ENCODE results near the gene ACAP2. TPM values are rescaled to one million over a fixed set of nuclear protein-coding genes. Genes with fewer than 3 reads are reported as not detected.

ACAP2 gene
- total RNA-seq, 1 donor from 2014 or later, result 20.4 TPM

DNA sequence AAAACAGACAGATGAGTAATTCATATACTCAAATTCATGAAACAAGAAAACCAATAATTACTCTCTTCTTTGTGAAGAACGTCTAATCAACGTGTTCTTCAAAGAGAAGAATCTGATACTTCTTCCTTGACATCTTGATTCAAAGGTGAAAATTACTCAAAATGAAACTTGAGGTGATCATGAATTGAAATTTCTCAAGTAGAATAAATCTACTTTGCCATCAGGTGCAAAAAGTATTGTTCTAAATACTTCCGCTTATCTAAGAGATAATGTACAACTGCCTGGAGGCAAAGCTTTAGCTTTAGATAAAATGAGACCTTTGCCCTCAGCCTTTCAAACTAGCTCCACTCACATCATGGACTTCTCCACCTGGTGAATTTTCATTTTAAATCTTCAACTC is 158.0 kb downstream of the ACAP2 start:
- Histone ChIP-seq H3K27me3 (no peaks in the 10 kb centered on the region), H3K4me1 (no peaks in the 10 kb centered on the region), H3K27ac (no peak overlapping the region), H3K9me3 (no peaks in the 10 kb centered on the region), H3K36me3 (peaks cover 16 to 45% of the 10 kb centered on the region in 2 donors), H3K4me3 (no peak overlapping the region)
- DNase-seq (ENCODE audit: low spot score in 2 of 2), result no peak
- intact Hi-C loops (cut with DNase I), result no loop called here
- TF ChIP-seq CTCF (IDR thresholded peaks at IDR 0.05), result no peak

GRCh38 chr3:195282961-195283360 is 159.9 kb downstream of the ACAP2 start:
- peaks cover 5 to 38% of the 10 kb centered on the region in 2 donors for H3K36me3 ChIP-seq
- intact Hi-C loops (cut with DNase I), result no loop called here
- H3K27me3 ChIP-seq, result no peaks in the 10 kb centered on the region
- DNase-seq (ENCODE audit: low spot score in 2 of 2), result no peak
- no peak overlapping the region for H3K27ac ChIP-seq
- no peaks in the 10 kb centered on the region for H3K9me3 ChIP-seq
- TF ChIP-seq CTCF (IDR thresholded peaks at IDR 0.05), result no peak
- H3K4me1 ChIP-seq, result no peaks in the 10 kb centered on the region
- no peak overlapping the region for H3K4me3 ChIP-seq

- intact Hi-C loops (cut with DNase I), result loop anchor here (5.0 to 10.0 kb wide), 3 partner anchors 268 to 640 kb away; partner anchors contain the start of genes LSG1 and PPP1R2
- no peak for TF ChIP-seq CTCF (IDR thresholded peaks at IDR 0.05)
- no peak for DNase-seq (ENCODE audit: low spot score in 2 of 2)
These were observed 168.4 kb downstream of the ACAP2 start for GRCh38 chr3:195274259-195274966.

DNA sequence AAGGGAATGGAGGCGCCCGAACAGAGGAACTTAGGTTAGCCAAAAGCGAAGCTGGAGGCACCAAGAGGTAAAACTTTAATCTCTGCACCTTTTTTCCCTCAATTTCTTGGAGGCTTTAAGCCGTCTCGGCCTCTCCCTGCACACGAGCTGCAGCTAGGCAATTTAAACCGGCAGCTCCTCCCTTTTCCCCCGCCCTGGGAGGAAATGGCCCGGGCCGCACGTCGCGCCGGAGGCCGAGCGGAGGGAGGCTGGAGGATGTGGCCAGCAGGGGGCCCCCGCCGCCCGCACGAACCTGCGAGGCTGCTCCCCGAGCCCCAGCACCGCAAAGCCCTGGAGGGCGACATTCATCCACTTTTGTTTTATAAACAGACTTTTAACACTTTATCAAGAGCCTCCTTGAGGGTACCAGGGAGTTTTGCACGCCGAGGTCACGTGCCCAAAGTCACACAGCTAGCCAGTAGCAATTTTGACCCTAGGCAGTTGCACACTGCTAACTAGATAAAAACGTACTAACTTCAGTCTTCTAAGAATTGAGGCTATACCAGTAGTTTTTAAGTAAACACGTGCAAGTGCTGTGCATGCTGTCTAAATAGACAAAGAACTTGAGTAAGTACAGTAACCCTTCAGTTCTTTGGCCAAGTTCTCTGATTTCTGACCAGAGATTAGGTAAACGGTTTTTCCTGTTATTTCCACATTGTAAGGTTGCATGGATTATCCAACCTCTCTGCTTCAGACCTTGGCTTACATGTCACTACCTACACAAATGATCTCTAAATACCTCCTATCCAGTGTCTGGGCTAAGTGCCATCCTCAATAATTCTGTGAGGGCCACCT is 171.2 kb downstream of the ACAP2 start:
- no peaks in the 10 kb centered on the region for H3K9me3 ChIP-seq
- peak overlapping the region; percentile 70 to 82 for H3K27ac ChIP-seq
- H3K4me3 ChIP-seq, result peak overlapping the region; percentile 67 to 90
- H3K36me3 ChIP-seq, result no peaks in the 10 kb centered on the region
- no peaks in the 10 kb centered on the region for H3K27me3 ChIP-seq
- intact Hi-C loops (cut with DNase I), result loop anchor here (1.0 to 10.0 kb wide), 5 partner anchors 172 to 643 kb away; partner anchors contain the start of genes ACAP2, LSG1 and PPP1R2
- DNase-seq (ENCODE audit: low spot score in 2 of 2), result peak; percentile 27 to 91
- peaks cover 0 to 14% of the 10 kb centered on the region in 2 donors for H3K4me1 ChIP-seq
- peak; percentile 91 to 97 (median 94) for TF ChIP-seq CTCF (IDR thresholded peaks at IDR 0.05)

More at GRCh38 chr3:195274259-195274966, 168.4 kb downstream of the ACAP2 start:
- H3K27ac ChIP-seq, result no peak overlapping the region
- H3K36me3 ChIP-seq, result peaks cover 0 to 5% of the 10 kb centered on the region in 2 donors
- H3K4me3 ChIP-seq, result no peak overlapping the region
- peaks cover 0 to 11% of the 10 kb centered on the region in 2 donors for H3K4me1 ChIP-seq
- H3K27me3 ChIP-seq, result no peaks in the 10 kb centered on the region
- H3K9me3 ChIP-seq, result no peaks in the 10 kb centered on the region

- H3K27ac ChIP-seq, result peak within 1 kb of the TSS; percentile 70 to 82
These were observed 171.9 kb downstream of the ACAP2 start, which contains the start of gene XXYLT1 for GRCh38 chr3:195270817-195271409. Gene XXYLT1, minus strand, starts transcription at chr3:195271159. Its CDS starts 101 bp downstream, at chr3:195271058.

More at GRCh38 chr3:195270817-195271409, 171.9 kb downstream of the ACAP2 start, which contains the start of gene XXYLT1:
- intact Hi-C loops (cut with DNase I), result loop anchor here (1.0 to 10.0 kb wide), 5 partner anchors 172 to 644 kb away; partner anchors contain the start of genes ACAP2, LSG1 and PPP1R2
- H3K4me1 ChIP-seq, result peaks cover 0 to 14% of the 10 kb centered on the region in 2 donors
- H3K9me3 ChIP-seq, result no peaks in the 10 kb centered on the region
- no peaks in the 10 kb centered on the region for H3K27me3 ChIP-seq
- peak; percentile 38 to 70 (median 50) for TF ChIP-seq CTCF (IDR thresholded peaks at IDR 0.05)
- DNase-seq (ENCODE audit: low spot score in 2 of 2), result peak; percentile 23 to 91
- H3K4me3 ChIP-seq, result peak within 1 kb of the TSS; percentile 67 to 90
- H3K36me3 ChIP-seq, result no peaks in the 10 kb centered on the region

All from ascending aorta (tissue), 2 donors.